RPMI8226 (cell line): ENCODE results near the gene POMP.

Source experiments
- DNase-seq: peaks from one replicate; pipeline ENCODE4 v3.0.0-alpha.2; 2015

Gene POMP

DNA sequence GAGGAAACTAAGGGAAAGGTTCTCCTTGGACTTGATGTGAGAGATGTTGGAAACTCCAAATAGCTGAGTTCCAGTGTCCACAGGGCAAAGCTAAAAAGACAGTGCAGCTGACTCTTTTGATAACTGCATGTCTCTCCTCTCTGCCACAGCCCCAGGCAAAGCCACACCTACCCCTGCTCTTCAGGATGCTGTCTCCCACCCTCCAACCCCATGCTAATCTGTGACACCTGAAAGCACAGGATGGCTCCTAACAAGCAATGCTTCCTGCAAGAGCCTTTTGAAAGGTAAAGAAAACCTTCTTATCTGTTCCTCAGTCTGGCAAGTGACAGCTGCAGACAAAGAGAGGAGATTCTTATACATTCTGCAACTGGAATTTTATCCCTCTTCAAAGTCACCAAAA is 45.4 kb downstream of the POMP start:
- no peak for DNase-seq

DNA sequence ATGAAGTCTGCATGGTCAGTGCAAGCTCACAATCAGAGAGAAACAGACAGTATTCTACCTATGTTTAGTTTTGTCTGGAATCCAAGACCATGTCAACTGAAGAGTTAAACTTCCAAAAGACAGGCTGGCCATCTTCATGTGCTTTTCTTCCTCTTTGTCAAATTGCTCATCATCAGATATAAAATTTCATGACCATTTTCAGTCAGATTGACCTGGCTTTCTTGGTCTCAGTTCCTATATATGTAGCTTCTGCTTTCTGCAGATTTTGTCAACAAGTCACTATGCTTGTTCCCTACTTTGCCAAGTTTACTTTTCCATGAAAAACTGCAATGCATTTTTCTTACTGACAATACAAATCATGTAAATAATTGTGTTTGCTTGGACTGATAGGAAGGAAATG is 46.0 kb downstream of the POMP start:
- DNase-seq, result no peak

GRCh38 chr13:28705461-28706083 is 46.6 kb downstream of the POMP start:
- DNase-seq, result no peak

DNA sequence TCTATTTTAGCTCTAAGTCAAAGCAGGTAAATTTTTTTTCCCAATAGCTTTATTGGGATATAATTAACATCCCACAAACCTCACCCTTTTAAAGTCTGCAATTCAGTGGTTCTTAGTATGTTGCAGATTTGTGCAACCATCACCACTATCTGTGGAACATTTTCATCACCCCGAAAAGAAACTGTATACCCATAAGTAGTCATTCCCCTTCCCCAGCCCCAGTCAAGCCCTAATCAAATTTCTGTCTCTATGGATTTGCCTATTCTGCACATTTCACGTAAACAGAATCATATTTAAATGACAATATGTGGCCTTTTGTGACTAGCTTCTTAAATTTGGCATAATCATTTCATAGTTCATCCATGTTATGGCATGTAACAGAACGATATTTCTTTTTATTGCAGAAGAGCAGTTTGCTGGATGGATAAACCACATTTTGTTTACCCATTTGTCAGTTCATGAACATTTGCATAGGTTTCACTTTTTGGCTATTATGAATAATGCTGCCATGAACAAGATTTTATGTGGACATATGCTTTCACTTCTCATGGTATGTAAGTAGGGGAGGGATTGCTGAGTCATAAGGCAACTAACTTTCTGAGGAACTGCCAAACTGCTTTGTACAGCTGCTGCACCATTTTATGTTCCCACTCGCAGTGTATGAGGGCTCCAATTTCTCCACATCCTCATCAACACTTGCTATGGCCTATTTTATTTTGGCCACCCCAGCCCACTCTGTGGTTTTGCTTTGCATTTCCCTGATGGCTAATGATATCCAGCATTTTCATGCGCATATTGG is 48.9 kb downstream of the POMP start:
- DNase-seq, result peak; percentile 68

- no peak for DNase-seq
These were observed 51.2 kb downstream of the POMP start for GRCh38 chr13:28710161-28710560.

GRCh38 chr13:28714651-28715050 is 55.7 kb downstream of the POMP start:
- DNase-seq, result no peak

- no peak for DNase-seq
These were observed 57.6 kb downstream of the POMP start for GRCh38 chr13:28716511-28716910.

GRCh38 chr13:28717170-28717569 is 58.2 kb downstream of the POMP start:
- no peak for DNase-seq

- no peak for DNase-seq
These were observed 59.2 kb downstream of the POMP start for GRCh38 chr13:28718196-28718542.

DNA sequence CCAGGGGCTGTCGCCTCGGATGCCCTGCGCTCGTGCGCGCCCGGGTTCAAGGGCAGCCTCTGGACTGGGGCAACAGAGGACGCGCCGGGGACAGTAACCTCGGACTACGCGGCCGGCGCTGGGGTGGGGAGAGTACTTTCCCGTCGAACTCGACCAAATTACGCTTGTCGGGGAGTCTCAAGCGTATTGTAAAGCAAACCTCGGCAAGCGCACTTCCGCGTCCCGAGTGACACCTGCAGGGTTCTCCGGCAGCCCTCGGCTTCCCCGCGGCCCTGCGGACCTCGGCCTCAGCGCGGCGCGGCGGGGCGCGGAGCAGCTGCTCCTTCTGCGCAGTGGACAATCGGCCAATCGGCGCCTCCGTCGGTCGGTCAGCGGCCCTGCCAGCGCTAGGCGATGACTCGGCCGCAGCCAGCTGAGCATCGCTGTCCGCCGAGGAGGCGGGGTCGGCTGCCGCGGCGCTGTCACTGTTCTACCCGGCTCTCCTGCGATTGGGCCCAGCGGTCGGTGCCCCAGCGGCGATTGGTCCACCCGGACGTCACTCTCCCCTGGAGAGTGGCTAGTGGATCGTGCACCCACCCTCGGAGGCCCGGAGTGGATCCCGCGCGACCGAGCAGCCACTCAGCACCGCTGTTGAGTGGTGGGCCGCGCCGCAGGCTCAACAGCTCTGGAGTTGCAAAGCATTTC is 59.8 kb downstream of the POMP start, which contains the start of gene SLC46A3:
Gene SLC46A3 (minus strand): TSS at position 428 of the 684 bp plus-strand sequence. CDS start 972 bp downstream, outside the sequence.
- peak; percentile 66 for DNase-seq

DNA sequence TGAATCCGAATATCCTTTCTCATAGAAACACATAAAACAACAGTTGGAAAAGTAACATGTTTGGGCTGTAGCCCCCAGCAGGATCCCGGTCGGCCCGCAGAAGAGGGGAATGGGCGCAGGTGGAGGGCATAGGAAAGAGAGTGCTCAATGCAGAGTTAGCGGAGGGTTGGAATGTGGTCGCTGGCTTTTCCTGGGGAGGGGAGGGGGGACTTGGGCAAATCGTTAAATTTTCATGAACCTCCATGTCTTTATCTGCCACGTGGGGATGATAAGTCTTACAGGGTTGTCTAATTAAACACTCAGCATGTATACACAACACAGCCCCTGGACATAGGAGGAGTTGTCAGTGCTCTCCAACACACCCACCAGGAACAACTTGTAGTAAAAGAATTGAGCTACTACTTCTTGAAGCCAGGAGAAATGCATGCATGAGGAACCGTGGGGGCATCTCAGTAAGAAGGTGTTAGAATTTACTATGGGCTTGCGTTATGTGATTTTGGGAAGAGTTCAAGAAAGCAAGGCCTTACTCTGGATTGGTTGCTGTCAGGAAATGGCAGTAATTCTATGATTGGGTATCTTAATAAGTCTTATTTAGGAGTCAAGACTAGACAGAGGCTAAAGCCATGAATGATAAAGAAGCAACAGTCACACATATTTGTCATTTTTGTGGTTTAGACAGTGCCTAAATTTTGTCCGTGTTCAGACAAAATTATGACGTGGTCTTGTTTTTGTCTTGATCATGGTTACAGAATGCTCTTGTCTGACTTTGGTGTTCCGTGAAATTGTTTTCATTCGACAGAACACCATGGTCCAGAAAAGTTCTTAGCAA is 60.5 kb downstream of the POMP start:
- DNase-seq, result no peak

- DNase-seq, result no peak
These were observed 64.9 kb downstream of the POMP start for GRCh38 chr13:28723806-28724205.

DNA sequence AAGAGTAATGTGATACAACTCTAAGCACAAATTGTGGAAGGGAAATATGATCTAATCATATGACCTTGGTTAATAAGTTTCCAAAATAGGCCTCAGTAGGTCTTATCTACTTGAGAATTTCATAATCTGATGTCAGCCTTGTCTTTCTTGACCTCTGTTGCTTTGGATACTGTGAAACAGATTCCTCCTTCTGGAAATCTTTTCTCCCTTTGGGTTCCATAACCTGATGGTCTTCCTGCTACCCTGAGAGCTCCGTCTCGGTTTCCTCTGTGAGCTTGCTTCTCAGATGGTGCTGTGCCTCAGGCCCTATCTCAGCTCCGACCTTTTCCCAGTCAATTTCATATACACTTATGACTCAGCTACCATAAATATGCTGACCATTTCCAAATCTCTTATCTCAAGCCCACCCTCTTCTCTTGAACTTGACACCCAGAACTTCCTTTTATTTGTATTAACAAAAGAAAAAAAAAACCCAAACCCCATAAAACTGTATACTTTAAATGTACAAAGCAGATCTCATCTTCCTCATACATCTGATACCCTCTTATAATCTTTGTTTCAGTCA is 66.2 kb downstream of the POMP start:
- no peak for DNase-seq
